ENCODE results near the gene MYO5B.
"Not testable (repeated sequence)": the region's sequence is repeated elsewhere in the genome, so short reads cannot be mapped to it uniquely, and the experiment has no call there.

MYO5B gene

GRCh38 chr18:50194631-50195532 is at the start of gene MYO5B:
TSS of gene MYO5B (minus strand) at chr18:50195147. CDS start at chr18:50194793, 354 bp downstream.
- no peak for TF ChIP-seq CTCF (IDR thresholded peaks at IDR 0.05; ENCODE audit: low read depth, low read length)
- no peak within 1 kb of the TSS for H3K4me3 ChIP-seq (ENCODE audit: low read depth, low read length)

DNA sequence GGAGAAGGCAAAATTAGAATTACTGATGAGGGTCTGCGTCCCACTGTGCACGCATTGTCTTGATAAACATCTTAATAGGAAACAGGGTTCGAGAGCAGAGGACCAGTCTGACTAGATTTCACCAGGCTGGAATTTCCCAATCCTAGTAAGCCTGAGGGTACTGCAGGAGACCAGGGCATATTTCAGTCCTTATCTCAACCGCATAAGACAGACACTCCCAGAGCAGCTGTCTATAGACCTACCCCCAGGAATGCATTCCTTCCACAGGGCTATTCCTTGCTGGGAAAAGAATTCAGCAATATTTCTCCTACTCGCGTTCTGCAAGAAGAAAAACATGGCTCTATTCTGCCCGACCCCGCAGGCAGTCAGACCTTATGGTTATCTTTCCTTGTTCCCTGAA is 46.8 kb upstream of the MYO5B start:
- H3K4me3 ChIP-seq (ENCODE audit: low read depth, low read length) = not testable (repeated sequence)

DNA sequence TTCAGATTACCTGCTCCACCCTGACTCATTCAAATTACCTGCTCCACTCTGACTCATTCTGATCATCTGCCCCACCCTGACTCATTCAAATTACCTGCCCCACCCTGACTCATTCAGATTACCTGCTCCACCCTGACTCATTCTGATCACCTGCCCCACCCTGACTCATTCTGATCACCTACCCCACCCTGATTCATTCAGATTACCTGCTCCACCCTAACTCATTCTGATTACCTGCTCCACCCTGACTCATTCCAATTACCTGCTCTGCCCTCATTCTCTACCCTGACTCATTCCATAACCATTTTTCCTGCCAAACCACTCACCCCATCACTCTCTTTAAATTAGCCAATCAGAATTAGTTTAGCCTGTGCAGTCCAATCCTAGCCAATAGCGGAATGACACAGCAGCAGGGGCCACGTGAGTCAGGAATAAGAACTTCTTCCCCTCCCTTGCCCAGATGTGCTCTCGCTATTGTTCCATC is 45.2 kb upstream of the MYO5B start:
- H3K4me3 ChIP-seq (ENCODE audit: low read depth, low read length) = no peak overlapping the region
- TF ChIP-seq CTCF (IDR thresholded peaks at IDR 0.05; ENCODE audit: low read depth, low read length) = no peak

- TF ChIP-seq CTCF (IDR thresholded peaks at IDR 0.05; ENCODE audit: low read depth, low read length) = no peak
- no peak overlapping the region for H3K4me3 ChIP-seq (ENCODE audit: low read depth, low read length)
Observed at GRCh38 chr18:50232419-50232818, 37.5 kb upstream of the MYO5B start.

GRCh38 chr18:50231621-50232020 is 36.7 kb upstream of the MYO5B start:
- H3K4me3 ChIP-seq (ENCODE audit: low read depth, low read length) = no peak overlapping the region

GRCh38 chr18:50220249-50220648 is 25.3 kb upstream of the MYO5B start:
- not testable (repeated sequence) for H3K4me3 ChIP-seq (ENCODE audit: low read depth, low read length)

More at GRCh38 chr18:50231621-50232020, 36.7 kb upstream of the MYO5B start:
- no peak for TF ChIP-seq CTCF (IDR thresholded peaks at IDR 0.05; ENCODE audit: low read depth, low read length)

- H3K4me3 ChIP-seq (ENCODE audit: low read depth, low read length) = no peak overlapping the region
- 0 out of 2 replicates have a peak, but pooled peaks have one; percentile 6 for TF ChIP-seq CTCF (IDR thresholded peaks at IDR 0.05; ENCODE audit: low read depth, low read length)
Observed at GRCh38 chr18:50218432-50219197, 23.7 kb upstream of the MYO5B start.

DNA sequence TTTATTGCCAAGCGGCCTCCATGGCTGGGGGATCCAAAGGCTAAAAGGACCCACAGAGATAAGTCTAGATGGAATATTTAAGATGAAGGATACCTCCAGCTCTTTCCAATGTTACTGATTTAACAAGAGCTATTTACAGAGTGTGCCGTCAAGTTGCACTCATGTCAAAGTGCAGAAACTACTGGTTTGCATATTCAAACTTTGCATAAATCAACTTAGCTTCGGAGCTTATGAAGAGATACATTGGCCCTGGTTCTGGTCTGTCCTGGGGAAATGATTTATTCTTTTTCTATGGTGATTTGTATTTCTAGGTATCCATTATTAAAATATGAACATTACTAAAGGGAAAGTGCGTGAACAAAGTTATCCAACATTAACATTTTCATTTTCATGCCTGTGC is 14.4 kb upstream of the MYO5B start:
- H3K4me3 ChIP-seq (ENCODE audit: low read depth, low read length) = no peak overlapping the region
- TF ChIP-seq CTCF (IDR thresholded peaks at IDR 0.05; ENCODE audit: low read depth, low read length) = no peak
